HCEC 1CT (cell line): Measurements from ENCODE around the gene TMEM163.

Experiments used
- DNase-seq: peaks from one replicate; pipeline ENCODE4 v3.0.0-alpha.2; 2017

Gene TMEM163

GRCh38 chr2:134452042-134452733 lies 266.6 kb downstream of the TMEM163 start:
- no peak for DNase-seq

- DNase-seq = no peak
These were observed 267.5 kb downstream of the TMEM163 start for GRCh38 chr2:134451347-134451630.

GRCh38 chr2:134449751-134450513 lies 268.9 kb downstream of the TMEM163 start:
- no peak for DNase-seq

GRCh38 chr2:134449157-134449556 lies 269.6 kb downstream of the TMEM163 start:
- no peak for DNase-seq

GRCh38 chr2:134448650-134449049 lies 270.1 kb downstream of the TMEM163 start:
- no peak for DNase-seq

GRCh38 chr2:134447669-134448068 lies 271.1 kb downstream of the TMEM163 start:
- no peak for DNase-seq

GRCh38 chr2:134446383-134447017 lies 272.3 kb downstream of the TMEM163 start:
- DNase-seq = peak; percentile 82

GRCh38 chr2:134445985-134446382 lies 272.8 kb downstream of the TMEM163 start:
- DNase-seq = no peak

GRCh38 chr2:134445116-134445515 lies 273.7 kb downstream of the TMEM163 start:
- DNase-seq = no peak

- DNase-seq = no peak
These were observed 274.9 kb downstream of the TMEM163 start for GRCh38 chr2:134443814-134444480.

- DNase-seq = peak; percentile 37
These were observed 277.5 kb downstream of the TMEM163 start for GRCh38 chr2:134441153-134441863.

GRCh38 chr2:134440336-134440909 lies 278.4 kb downstream of the TMEM163 start:
- DNase-seq = no peak

GRCh38 chr2:134438371-134438770 lies 280.4 kb downstream of the TMEM163 start:
- DNase-seq = no peak

- DNase-seq = no peak
These were observed 282.1 kb downstream of the TMEM163 start for GRCh38 chr2:134436706-134437105.

GRCh38 chr2:134435936-134436335 lies 282.9 kb downstream of the TMEM163 start:
- DNase-seq = no peak

- no peak for DNase-seq
These were observed 283.3 kb downstream of the TMEM163 start for GRCh38 chr2:134435505-134435904.

GRCh38 chr2:134433979-134434378 lies 284.8 kb downstream of the TMEM163 start:
- no peak for DNase-seq

GRCh38 chr2:134433469-134433868 lies 285.3 kb downstream of the TMEM163 start:
- DNase-seq = no peak

- no peak for DNase-seq
These were observed 286.3 kb downstream of the TMEM163 start for GRCh38 chr2:134432435-134432883.

GRCh38 chr2:134431838-134432434 lies 286.9 kb downstream of the TMEM163 start:
- DNase-seq = peak; percentile 43

- DNase-seq = no peak
These were observed 288.9 kb downstream of the TMEM163 start for GRCh38 chr2:134429886-134430285.

GRCh38 chr2:134426721-134427120 lies 292.1 kb downstream of the TMEM163 start:
- no peak for DNase-seq
